HG03066 (cell line): ENCODE results near the gene TAF1C.
A peak's percentile ranks its signal among the peaks of the same experiment; 100 is the strongest.

Source experiments
- ATAC-seq: cut with Tn5 transposase; IDR thresholded peaks from one replicate; pipeline ENCODE4 v1.9.1; 2021; ENCODE audit warnings: low read depth; ENCODE audit not compliant: unreplicated experiment

Gene TAF1C

GRCh38 chr16:84161037-84161436, 25.8 kb downstream of the TAF1C start:
- ATAC-seq: no peak

DNA sequence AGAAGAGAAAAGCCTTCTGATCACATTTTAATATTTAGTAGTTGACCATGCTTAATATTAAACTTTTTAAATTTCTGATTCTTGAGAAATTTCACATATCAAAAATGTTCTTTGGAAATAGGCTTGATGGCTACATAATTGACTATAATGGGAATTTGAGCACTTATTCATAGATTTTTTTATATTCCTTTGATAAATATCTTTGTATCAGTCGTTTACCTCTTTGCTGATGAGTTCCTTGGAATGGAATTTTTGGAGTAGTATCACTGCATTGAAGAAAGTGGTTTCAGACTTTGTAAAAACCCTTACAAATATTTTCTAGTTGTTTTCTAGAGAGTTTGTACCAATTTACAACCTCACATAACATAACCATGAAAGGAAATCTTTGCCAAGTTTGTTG, 27.1 kb downstream of the TAF1C start:
- no peak for ATAC-seq

- no peak for ATAC-seq
These were observed 27.9 kb downstream of the TAF1C start for GRCh38 chr16:84159007-84159406.

DNA sequence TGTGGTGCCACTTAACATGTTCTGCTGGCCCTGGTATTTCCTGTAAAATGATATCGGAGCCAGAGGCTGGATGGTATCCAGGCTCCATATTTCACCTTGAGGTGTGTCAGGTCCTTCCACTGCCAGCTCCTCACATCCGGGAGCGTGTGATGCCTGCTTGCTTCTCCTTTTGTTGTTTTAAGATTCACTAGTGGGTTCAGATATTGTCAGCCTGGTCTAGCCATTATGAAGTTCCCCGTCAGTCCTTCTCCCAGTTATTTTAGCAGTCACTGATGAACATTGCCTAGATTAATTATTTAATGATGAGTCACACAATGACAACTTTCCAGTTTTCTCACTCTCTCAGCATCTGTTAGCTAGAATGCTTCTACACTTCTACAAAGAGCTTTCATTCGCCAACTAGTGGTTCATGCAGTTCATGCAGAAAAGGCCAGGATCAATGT, 30.5 kb downstream of the TAF1C start:
- no peak for ATAC-seq

- ATAC-seq: no peak
These were observed 31.1 kb downstream of the TAF1C start for GRCh38 chr16:84155771-84156170.

DNA sequence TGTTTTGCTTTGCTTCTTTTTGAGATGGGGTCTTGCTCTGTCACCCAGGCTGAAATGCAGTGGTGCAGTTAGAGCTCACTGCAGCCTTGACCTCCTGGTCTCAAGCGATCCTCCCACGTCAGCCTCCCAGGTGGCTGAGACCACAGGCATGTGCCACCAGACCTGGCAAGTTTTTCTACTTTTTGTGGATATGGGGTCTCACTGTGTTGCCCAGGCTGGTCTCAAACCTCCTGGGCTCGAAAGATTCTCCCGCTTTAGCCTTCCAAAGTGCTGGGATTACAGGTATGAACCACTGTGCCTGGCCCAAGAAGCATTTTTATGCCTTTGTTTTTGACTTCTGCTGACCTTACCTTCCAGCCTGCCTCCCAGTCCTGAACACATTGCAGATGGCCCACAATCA, 31.6 kb downstream of the TAF1C start:
- no peak for ATAC-seq

- ATAC-seq: no peak
These were observed 33.1 kb downstream of the TAF1C start for GRCh38 chr16:84153660-84154214.

GRCh38 chr16:84150926-84151325, 35.9 kb downstream of the TAF1C start:
- no peak for ATAC-seq

DNA sequence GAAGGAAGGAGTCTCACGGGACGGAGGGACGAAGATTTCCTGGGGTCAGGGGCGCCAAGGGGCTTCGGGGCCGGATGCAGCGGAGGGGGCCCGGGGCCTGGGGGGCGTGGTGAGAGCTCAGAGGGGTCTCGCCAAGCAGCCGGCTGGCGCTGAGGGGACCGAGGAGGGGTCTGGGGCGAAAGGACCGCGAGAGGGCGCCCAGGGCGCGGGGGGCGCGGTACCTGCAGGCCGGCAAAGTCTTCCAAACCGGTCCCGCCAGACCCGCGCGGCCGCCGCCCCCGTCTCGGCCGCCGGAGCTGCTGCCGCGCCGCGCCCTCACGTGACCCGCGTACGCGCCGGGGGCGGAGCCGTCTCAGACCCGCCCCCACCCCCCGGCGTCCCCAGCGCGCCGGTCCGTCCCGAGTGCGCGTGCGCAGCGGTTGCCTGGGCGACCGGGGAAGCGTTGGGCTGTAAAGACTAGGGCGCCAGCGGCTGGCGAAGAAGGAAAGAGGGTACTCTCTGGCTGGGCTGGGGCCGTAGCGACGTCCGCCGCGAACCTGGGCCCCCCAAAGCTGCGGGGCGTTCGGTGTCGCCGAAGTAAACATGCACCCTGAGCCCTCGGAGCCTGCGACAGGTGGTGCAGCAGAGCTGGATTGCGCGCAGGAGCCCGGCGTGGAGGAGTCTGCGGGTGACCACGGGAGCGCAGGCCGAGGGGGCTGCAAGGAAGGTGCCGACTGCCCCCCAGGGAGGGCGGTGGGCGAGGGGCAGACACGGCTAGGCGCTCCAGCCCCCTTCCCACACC, 41.8 kb downstream of the TAF1C start, which contains the start of the genes DNAAF1 and HSDL1:
DNAAF1 (plus strand) TSS at position 450 of the 781 bp plus-strand sequence; CDS start at position 583, 133 bp downstream.
HSDL1 (minus strand) TSS at position 319 of the 781 bp plus-strand sequence. CDS start 13,856 bp downstream, outside the sequence.
- ATAC-seq: peak; percentile 93

DNA sequence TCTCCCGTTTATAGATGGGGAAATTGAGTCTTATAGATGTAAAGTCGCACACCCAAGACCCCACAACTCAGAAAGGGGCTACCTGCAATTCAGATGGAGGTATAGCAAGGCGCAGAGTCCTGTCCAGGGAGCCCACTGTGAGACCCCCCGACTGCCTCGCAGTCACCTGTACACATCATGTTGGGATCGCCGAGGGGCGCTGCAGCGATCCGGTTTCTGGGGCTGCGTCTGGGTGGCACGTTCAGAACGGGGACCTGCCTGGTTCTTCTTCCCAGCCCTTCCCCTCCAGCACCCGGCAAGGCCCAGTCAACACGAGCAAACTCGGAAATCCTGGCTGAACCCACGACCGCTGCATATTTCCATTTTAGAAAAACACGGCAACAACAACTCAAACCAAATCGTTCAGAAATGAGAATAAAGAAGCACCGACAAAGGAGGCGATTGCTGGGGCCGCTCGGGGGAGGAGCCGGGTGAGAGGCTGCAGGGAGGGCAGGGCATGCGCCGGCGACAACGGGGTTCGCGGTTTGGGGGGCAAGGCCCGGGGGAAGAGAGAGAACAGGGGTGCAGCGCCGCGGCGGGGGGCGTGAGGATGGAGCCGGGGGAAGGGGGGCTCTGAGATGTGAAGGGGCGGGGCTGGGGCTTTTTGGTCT, 42.5 kb downstream of the TAF1C start:
- ATAC-seq: no peak

GRCh38 chr16:84143784-84144199, 43.1 kb downstream of the TAF1C start:
- no peak for ATAC-seq

GRCh38 chr16:84143081-84143480, 43.8 kb downstream of the TAF1C start:
- ATAC-seq: no peak

- no peak for ATAC-seq
These were observed 45.6 kb downstream of the TAF1C start for GRCh38 chr16:84141143-84141670.

DNA sequence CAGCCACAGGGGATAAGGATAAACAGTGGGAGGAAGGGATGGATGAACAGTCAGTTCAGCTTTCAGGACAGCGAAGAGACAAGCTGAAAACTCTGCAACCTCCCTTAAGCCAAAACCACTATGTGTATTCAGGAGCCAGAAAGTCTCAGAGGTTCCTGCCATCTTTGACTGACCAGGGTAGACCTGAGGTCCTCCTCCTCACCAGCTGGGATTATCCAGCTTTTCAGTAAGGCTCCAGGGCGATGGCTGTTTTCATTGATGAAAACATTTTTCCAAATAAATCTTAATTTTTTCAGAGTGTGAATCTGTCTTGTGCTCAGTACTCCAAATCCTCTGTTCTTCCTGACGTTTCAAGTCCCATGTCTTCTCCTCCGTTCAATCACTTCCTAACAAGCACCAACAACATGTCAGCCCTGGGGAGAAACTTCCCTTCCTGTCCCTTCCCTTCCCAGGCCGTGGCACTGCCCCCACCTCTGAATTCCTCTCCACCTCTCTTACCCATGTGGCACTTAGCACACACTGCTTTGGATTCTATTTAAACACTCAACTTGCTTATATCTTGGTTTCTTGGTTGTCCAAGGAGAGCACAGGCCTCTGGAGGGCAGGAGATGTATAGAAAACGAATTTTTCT, 47.1 kb downstream of the TAF1C start:
- ATAC-seq: no peak

GRCh38 chr16:84138824-84139627, 47.8 kb downstream of the TAF1C start:
- ATAC-seq: no peak

- ATAC-seq: no peak
These were observed 48.4 kb downstream of the TAF1C start for GRCh38 chr16:84138500-84138823.

GRCh38 chr16:84137769-84138357, 49.0 kb downstream of the TAF1C start:
- no peak for ATAC-seq

GRCh38 chr16:84137287-84137686, 49.6 kb downstream of the TAF1C start:
- ATAC-seq: no peak

GRCh38 chr16:84136331-84137125, 50.3 kb downstream of the TAF1C start:
- ATAC-seq: no peak
